Measurements from ENCODE around the gene AKAP9. TPM values are rescaled to one million over a fixed set of nuclear protein-coding genes. Genes with fewer than 3 reads are reported as not detected.

AKAP9 gene
- 8.8 to 19.0 TPM (median 15.2 TPM) in 3 replicates for polyA plus RNA-seq
- polyA plus RNA-seq (2011; ENCODE audit: low read depth): 162 TPM
- polyA plus RNA-seq (2011; cell fraction: cytosol; rRNA removed): 1.9 and 5.1 TPM in 2 replicates
- 27.6 and 43.4 TPM in 2 replicates for polyA plus RNA-seq (2011; cell fraction: nucleus; rRNA removed)
- 13.6 and 15.8 TPM in 2 replicates for polyA plus RNA-seq (2012; ENCODE audit: low replicate concordance)
- 2.3 to 33.4 TPM (median 13.7 TPM) in 3 replicates for polyA minus RNA-seq
- polyA minus RNA-seq (2011; cell fraction: cytosol; rRNA and poly(A)+ RNA removed): 5.6 TPM
- polyA minus RNA-seq (2011; cell fraction: nucleus; rRNA and poly(A)+ RNA removed): 41.0 and 74.7 TPM in 2 replicates

GRCh38 chr7:91940572-91941341, at the start of gene AKAP9:
AKAP9 (plus strand) TSS chr7:91940862; CDS start chr7:91941100, 238 bp downstream.
- peaks cover 7% of the 10 kb centered on the region for H3K4me1 ChIP-seq (ENCODE audit: control insufficient read depth, extremely low read depth, insufficient read depth, low read length)
- dilution Hi-C loops (cut with MboI; ENCODE audit: extremely low pct_ligation_motif_present, low sequenced_read_pairs): no loop called here
- no peaks in the 10 kb centered on the region for H4K20me1 ChIP-seq (ENCODE audit: control insufficient read depth, extremely low read depth, insufficient read depth, low read length)
- H3K9me3 ChIP-seq (ENCODE audit: control insufficient read depth, low read depth, low read length): no peaks in the 10 kb centered on the region
- H3K9me1 ChIP-seq (ENCODE audit: control insufficient read depth, extremely low read depth, insufficient read depth, low read length): no peaks in the 10 kb centered on the region
- H3K4me2 ChIP-seq (ENCODE audit: control insufficient read depth, extremely low read depth, insufficient read depth, low read depth, low read length): peak within 1 kb of the TSS; percentile 94
- H3K36me3 ChIP-seq (ENCODE audit: control insufficient read depth in 2 of 2, extremely low read depth in 1 of 2, insufficient read depth in 2 of 2, low read length in 2 of 2): no peaks in the 10 kb centered on the region
- DNase-seq (ENCODE audit: low read depth, low spot score) (no peak), FAIRE-seq (no peak)
- peak within 1 kb of the TSS; percentile 60 to 94 (median 68) for H3K4me3 ChIP-seq (ENCODE audit: control insufficient read depth in 2 of 3, extremely low read depth in 1 of 3, insufficient read depth in 2 of 3, low read depth in 1 of 3, low read length in 3 of 3)
- TF ChIP-seq EZH2 (IDR thresholded peaks at IDR 0.05; ENCODE audit: low read length) (no peak), CTCF (optimal IDR thresholded peaks at IDR 0.05 in 1 of 3, IDR thresholded peaks at IDR 0.05 in 1 of 3, conservative IDR thresholded peaks at IDR 0.05 in 1 of 3; ENCODE audit: extremely low read depth in 1 of 3, insufficient read depth in 2 of 3, low read length in 3 of 3) (no peak)
- H3K27ac ChIP-seq (ENCODE audit: control insufficient read depth, insufficient read depth, low read length): peak within 1 kb of the TSS; percentile 92
- H3K79me2 ChIP-seq (ENCODE audit: control insufficient read depth, insufficient read depth, low read length): peaks cover 37% of the 10 kb centered on the region
- H2AFZ ChIP-seq (ENCODE audit: control insufficient read depth, low read length): peak within 1 kb of the TSS; percentile 98
- no peaks in the 10 kb centered on the region for H3K27me3 ChIP-seq (ENCODE audit: control insufficient read depth, extremely low read depth, insufficient read depth, low read length)
- H3K9ac ChIP-seq (ENCODE audit: control insufficient read depth, extremely low read depth, insufficient read depth, low read length): peak within 1 kb of the TSS; percentile 95

- dilution Hi-C loops (cut with MboI; ENCODE audit: extremely low pct_ligation_motif_present, low sequenced_read_pairs): no loop called here
- Histone ChIP-seq H4K20me1 (ENCODE audit: control insufficient read depth, extremely low read depth, insufficient read depth, low read length) (no peaks in the 10 kb centered on the region), H3K36me3 (ENCODE audit: control insufficient read depth in 2 of 2, extremely low read depth in 1 of 2, insufficient read depth in 2 of 2, low read length in 2 of 2) (no peaks in the 10 kb centered on the region), H3K79me2 (ENCODE audit: control insufficient read depth, insufficient read depth, low read length) (no peaks in the 10 kb centered on the region), H3K4me2 (ENCODE audit: control insufficient read depth, extremely low read depth, insufficient read depth, low read depth, low read length) (no peak overlapping the region), H3K9me1 (ENCODE audit: control insufficient read depth, extremely low read depth, insufficient read depth, low read length) (no peaks in the 10 kb centered on the region), H3K4me1 (ENCODE audit: control insufficient read depth, extremely low read depth, insufficient read depth, low read length) (peaks cover 14% of the 10 kb centered on the region), H3K9me3 (ENCODE audit: control insufficient read depth, low read depth, low read length) (no peaks in the 10 kb centered on the region), H2AFZ (ENCODE audit: control insufficient read depth, low read length) (no peak overlapping the region), H3K27me3 (ENCODE audit: control insufficient read depth, extremely low read depth, insufficient read depth, low read length) (no peaks in the 10 kb centered on the region), H3K27ac (ENCODE audit: control insufficient read depth, insufficient read depth, low read length) (peak overlapping the region; percentile 18), H3K4me3 (ENCODE audit: control insufficient read depth in 2 of 3, extremely low read depth in 1 of 3, insufficient read depth in 2 of 3, low read depth in 1 of 3, low read length in 3 of 3) (no peak overlapping the region), H3K9ac (ENCODE audit: control insufficient read depth, extremely low read depth, insufficient read depth, low read length) (no peak overlapping the region)
- DNase-seq (ENCODE audit: low read depth, low spot score) (no peak), FAIRE-seq (no peak)
- no peak for TF ChIP-seq EZH2 (IDR thresholded peaks at IDR 0.05; ENCODE audit: low read length)
- no peak for TF ChIP-seq CTCF (optimal IDR thresholded peaks at IDR 0.05 in 1 of 3, IDR thresholded peaks at IDR 0.05 in 1 of 3, conservative IDR thresholded peaks at IDR 0.05 in 1 of 3; ENCODE audit: extremely low read depth in 1 of 3, insufficient read depth in 2 of 3, low read length in 3 of 3)
Observed at GRCh38 chr7:91892099-91892705, 48.5 kb upstream of the AKAP9 start.
